CD4-positive, CD25-positive, alpha-beta regulatory T cell (primary cell): ENCODE measurements around the gene SLC30A2. TPM values are rescaled to one million over a fixed set of nuclear protein-coding genes. Genes with fewer than 3 reads are reported as not detected.

ENCODE experiments used
- ATAC-seq, 2 donors: fragments of 150-1000 bp; cut with Tn5 transposase; one replicate each; pipeline ENCODE4 v1.10.0; 2021; ENCODE audit warnings: low read depth in 2 of 2, moderate number of reproducible peaks in 2 of 2, moderate library complexity in 1 of 2
- DNase-seq, 3 donors: peaks; one replicate each; pipeline versions ENCODE4 v3.0.0 to v3.0.0-alpha.2; 2012 to 2022; ENCODE audit warnings: mixed read lengths in 1 of 3
- H3K27ac ChIP-seq: one replicate; pipeline ENCODE4 v1.7.0; 2013; ENCODE audit warnings: mild to moderate bottlenecking, low read length; ENCODE audit not compliant: insufficient read depth, poor library complexity, severe bottlenecking
- H3K27me3 ChIP-seq: one replicate; pipeline ENCODE4 v1.7.0; 2013; ENCODE audit warnings: low read length; ENCODE audit not compliant: control insufficient read depth, insufficient read depth
- H3K36me3 ChIP-seq: one replicate; pipeline ENCODE4 v1.7.0; 2013; ENCODE audit warnings: mild to moderate bottlenecking, low read length, moderate library complexity; ENCODE audit not compliant: control insufficient read depth, insufficient read depth
- H3K4me1 ChIP-seq: 2 replicates; pipeline ENCODE4 v1.7.0; 2013; ENCODE audit warnings: mild to moderate bottlenecking, low read length; ENCODE audit not compliant: insufficient read depth, control insufficient read depth, poor library complexity, severe bottlenecking
- H3K4me3 ChIP-seq: one replicate; pipeline ENCODE4 v1.7.0; 2013; ENCODE audit warnings: low read depth, mild to moderate bottlenecking, low read length, moderate library complexity
- H3K9me3 ChIP-seq, 2 experiments: 1 replicate in 1 of 2; 2 replicates in 1 of 2; pipeline ENCODE4 v1.7.0; 2013; ENCODE audit warnings: low read length in 2 of 2, mild to moderate bottlenecking in 1 of 2, moderate library complexity in 1 of 2; ENCODE audit not compliant: control insufficient read depth in 2 of 2
- H3K27ac Mint-ChIP-seq, 3 donors: one replicate each; pipeline ENCODE4 v1.8.0; 2020 to 2022; ENCODE audit warnings: mild to moderate bottlenecking in 3 of 3, mixed read lengths in 3 of 3, moderate library complexity in 2 of 3
- H3K27me3 Mint-ChIP-seq: one replicate; pipeline ENCODE4 v1.8.0; 2022; ENCODE audit warnings: mild to moderate bottlenecking, mixed read lengths
- H3K36me3 Mint-ChIP-seq: one replicate; pipeline ENCODE4 v1.8.0; 2020; ENCODE audit warnings: mixed read lengths
- H3K4me1 Mint-ChIP-seq, 4 donors: one replicate each; pipeline ENCODE4 v1.8.0; 2020 to 2022; ENCODE audit warnings: mixed read lengths in 4 of 4, mild to moderate bottlenecking in 1 of 4
- H3K4me3 Mint-ChIP-seq, 4 donors: one replicate each; pipeline ENCODE4 v1.8.0; 2020 to 2022; ENCODE audit warnings: mild to moderate bottlenecking in 4 of 4, mixed read lengths in 4 of 4, moderate library complexity in 3 of 4
- H3K9me3 Mint-ChIP-seq, 7 donors: one replicate each; pipeline ENCODE4 v1.8.0; 2020 to 2022; ENCODE audit warnings: mixed read lengths in 7 of 7, mild to moderate bottlenecking in 3 of 7, moderate library complexity in 2 of 7
- polyA plus RNA-seq, 4 donors: library from polyadenylated mRNA; unstranded; fragments of 300-500 nt; fragmentation: Illumina TruSeq; gene quantifications; one replicate each; pipeline ENCODE4 v1.2.3, GENCODE V29; 2021
- total RNA-seq: library from RNA; stranded (reverse); gene quantifications from one replicate; pipeline ENCODE4 v1.2.3, GENCODE V29; 2022

SLC30A2 gene
- total and polyA plus RNA-seq, 5 donors from 2014 or later, result 0.07 TPM; not detected in 4

- Mint-ChIP-seq H3K36me3 (no peaks in the 10 kb centered on the region), H3K27me3 (peaks cover 7% of the 10 kb centered on the region), H3K27ac (peak overlapping the region in 1 of 3 donors; percentile 80), H3K9me3 (no peaks in the 10 kb centered on the region), H3K4me1 (peaks cover 0 to 5% (median 1%) of the 10 kb centered on the region in 4 donors), H3K4me3 (no peak overlapping the region)
- H3K27ac ChIP-seq, result no peak overlapping the region
- H3K27me3 ChIP-seq, result no peaks in the 10 kb centered on the region
- no peaks in the 10 kb centered on the region for H3K4me1 ChIP-seq
- no peak overlapping the region for H3K4me3 ChIP-seq
- no peaks in the 10 kb centered on the region for H3K9me3 ChIP-seq
- no peaks in the 10 kb centered on the region for H3K36me3 ChIP-seq
- ATAC-seq, result no peak
- no peak for DNase-seq
Observed at GRCh38 chr1:26023009-26023408, 22.9 kb downstream of the SLC30A2 start.

- Mint-ChIP-seq H3K4me3 (no peak overlapping the region), H3K36me3 (no peaks in the 10 kb centered on the region), H3K27me3 (peaks cover 8% of the 10 kb centered on the region), H3K27ac (no peak overlapping the region), H3K9me3 (no peaks in the 10 kb centered on the region), H3K4me1 (peaks cover 0 to 5% (median 1%) of the 10 kb centered on the region in 4 donors)
- Histone ChIP-seq H3K4me1 (no peaks in the 10 kb centered on the region), H3K27me3 (no peaks in the 10 kb centered on the region), H3K9me3 (no peaks in the 10 kb centered on the region), H3K36me3 (no peaks in the 10 kb centered on the region), H3K4me3 (no peak overlapping the region), H3K27ac (no peak overlapping the region)
- ATAC-seq, result no peak
- DNase-seq, result no peak
Observed at GRCh38 chr1:26022404-26022779, 23.5 kb downstream of the SLC30A2 start.

DNA sequence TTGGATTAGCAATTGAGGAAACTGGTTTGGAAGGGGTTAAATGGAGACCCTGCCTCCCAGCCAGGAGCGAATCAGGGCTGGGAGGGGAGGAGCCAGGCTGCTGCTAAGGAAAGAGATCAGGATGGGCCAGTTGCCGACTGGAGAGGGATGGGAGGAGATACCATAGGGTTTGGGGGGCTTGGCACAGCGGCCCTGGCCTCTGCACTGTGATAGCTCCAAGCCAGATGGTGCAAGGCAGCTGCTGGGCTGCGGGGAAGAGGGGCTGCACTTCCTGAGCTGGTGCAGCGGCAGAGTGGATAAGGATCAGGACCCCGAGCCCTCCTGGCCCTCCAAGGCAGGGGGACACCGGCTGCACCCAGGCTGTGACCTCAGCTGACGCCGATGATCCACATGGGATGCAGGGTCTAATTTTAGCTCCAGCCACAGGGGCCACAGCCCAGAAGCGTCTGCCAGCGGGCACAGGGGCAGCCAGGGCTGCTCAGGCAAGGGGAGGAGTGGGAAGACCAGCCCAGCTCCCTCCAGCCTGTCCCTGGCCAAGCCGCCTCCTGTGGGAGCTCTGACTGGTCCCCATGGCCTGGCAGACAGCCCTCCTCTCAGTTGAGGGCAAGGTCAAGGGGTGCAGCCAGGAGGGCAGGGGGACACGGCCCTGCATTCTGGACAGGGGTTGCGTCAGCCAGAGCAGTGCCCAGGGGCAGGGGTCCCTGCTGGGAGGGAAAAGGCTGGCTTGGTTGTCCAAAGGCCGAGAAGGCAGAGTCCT is 24.1 kb downstream of the SLC30A2 start, which contains the start of gene EXTL1:
Gene EXTL1 (plus strand): TSS at position 129 of the 757 bp plus-strand sequence. CDS start 872 bp downstream, outside the sequence.
- Histone ChIP-seq H3K4me1 (no peaks in the 10 kb centered on the region), H3K4me3 (no peak within 1 kb of the TSS), H3K27me3 (no peaks in the 10 kb centered on the region), H3K36me3 (no peaks in the 10 kb centered on the region), H3K9me3 (no peaks in the 10 kb centered on the region), H3K27ac (no peak within 1 kb of the TSS)
- no peak for DNase-seq
- H3K27me3 Mint-ChIP-seq, result peaks cover 8% of the 10 kb centered on the region
- H3K27ac Mint-ChIP-seq, result no peak within 1 kb of the TSS
- no peaks in the 10 kb centered on the region for H3K36me3 Mint-ChIP-seq
- no peaks in the 10 kb centered on the region for H3K9me3 Mint-ChIP-seq
- ATAC-seq, result no peak
- no peak within 1 kb of the TSS for H3K4me3 Mint-ChIP-seq
- H3K4me1 Mint-ChIP-seq, result peaks cover 0 to 5% (median 1%) of the 10 kb centered on the region in 4 donors

DNA sequence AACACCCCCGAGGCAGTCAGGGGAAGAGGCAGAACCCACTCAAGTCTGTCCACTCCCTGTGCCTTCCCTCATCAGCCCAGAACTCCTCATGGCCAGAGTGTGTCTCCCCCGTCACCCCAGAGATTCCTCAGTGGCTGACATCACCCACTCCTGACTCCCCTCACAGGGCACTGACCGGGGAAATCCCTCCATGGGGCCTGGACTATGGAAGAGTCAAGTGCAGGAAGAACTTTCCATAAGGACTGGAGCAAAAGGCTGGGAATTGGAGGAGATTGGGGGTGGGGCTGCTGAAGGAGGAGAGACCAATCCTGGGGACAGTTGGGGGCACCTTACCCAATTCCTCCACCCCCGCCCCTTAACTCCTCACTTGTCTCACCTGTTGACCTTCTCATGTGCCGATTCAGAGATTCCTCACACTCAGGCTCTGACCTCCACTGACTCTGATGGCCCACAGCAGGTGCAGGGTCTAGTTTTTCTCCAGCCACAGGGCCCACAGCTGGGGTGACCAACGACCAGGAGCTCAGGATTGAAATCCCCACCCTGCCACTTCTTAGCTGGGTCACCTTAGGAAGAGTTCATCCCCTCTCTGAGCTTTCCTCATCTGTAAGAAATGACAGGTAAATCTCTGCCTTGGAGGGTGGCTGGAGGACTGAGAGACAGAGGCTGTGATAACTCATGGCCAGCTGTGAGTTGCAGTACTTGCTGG is 24.8 kb downstream of the SLC30A2 start:
- H3K9me3 Mint-ChIP-seq, result no peaks in the 10 kb centered on the region

DNA sequence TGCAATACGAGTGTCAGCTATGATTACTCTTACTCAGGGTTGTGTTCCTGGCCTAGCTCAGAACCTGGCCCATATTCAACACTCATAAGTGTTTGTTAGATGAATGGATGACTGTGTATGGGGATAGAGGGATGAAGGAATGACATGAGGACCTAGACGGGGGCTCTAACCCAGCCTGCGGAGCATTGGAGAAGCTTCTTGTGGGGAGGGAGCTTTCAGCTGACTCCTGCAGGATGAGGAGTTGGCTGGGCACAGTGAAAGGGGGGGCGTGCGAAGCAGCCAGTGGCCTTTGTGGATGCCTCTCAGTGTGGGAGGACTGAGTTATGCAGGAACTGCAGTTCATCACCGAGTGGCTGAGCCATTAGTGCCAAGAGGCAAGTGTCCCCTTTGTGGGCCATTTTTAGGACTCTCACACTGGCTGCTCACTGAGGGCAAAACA is 25.6 kb downstream of the SLC30A2 start:
- no peak overlapping the region for H3K27ac ChIP-seq
- H3K27me3 ChIP-seq, result no peaks in the 10 kb centered on the region
- ATAC-seq (no peak), DNase-seq (no peak)
- Mint-ChIP-seq H3K4me3 (no peak overlapping the region), H3K27ac (no peak overlapping the region), H3K9me3 (no peaks in the 10 kb centered on the region), H3K36me3 (no peaks in the 10 kb centered on the region), H3K4me1 (peaks cover 0 to 5% (median 1%) of the 10 kb centered on the region in 4 donors), H3K27me3 (peaks cover 8% of the 10 kb centered on the region)
- no peaks in the 10 kb centered on the region for H3K9me3 ChIP-seq
- no peaks in the 10 kb centered on the region for H3K4me1 ChIP-seq
- no peaks in the 10 kb centered on the region for H3K36me3 ChIP-seq
- H3K4me3 ChIP-seq, result no peak overlapping the region

More for the DNA sequence above, 24.8 kb downstream of the SLC30A2 start:
- Mint-ChIP-seq H3K27ac (no peak overlapping the region), H3K4me3 (no peak overlapping the region), H3K27me3 (peaks cover 8% of the 10 kb centered on the region), H3K4me1 (peaks cover 0 to 5% (median 1%) of the 10 kb centered on the region in 4 donors), H3K36me3 (no peaks in the 10 kb centered on the region)
- Histone ChIP-seq H3K4me1 (no peaks in the 10 kb centered on the region), H3K9me3 (no peaks in the 10 kb centered on the region), H3K36me3 (no peaks in the 10 kb centered on the region), H3K27me3 (no peaks in the 10 kb centered on the region), H3K4me3 (no peak overlapping the region), H3K27ac (no peak overlapping the region)
- ATAC-seq, result no peak
- no peak for DNase-seq

- ATAC-seq (no peak), DNase-seq (no peak)
- no peak overlapping the region for H3K27ac ChIP-seq
- Mint-ChIP-seq H3K27me3 (peaks cover 8% of the 10 kb centered on the region), H3K9me3 (no peaks in the 10 kb centered on the region), H3K4me3 (no peak overlapping the region), H3K27ac (peak overlapping the region in 2 of 3 donors; percentile 49 to 54), H3K36me3 (no peaks in the 10 kb centered on the region), H3K4me1 (peaks cover 0 to 5% (median 1%) of the 10 kb centered on the region in 4 donors)
- no peaks in the 10 kb centered on the region for H3K4me1 ChIP-seq
- H3K4me3 ChIP-seq, result no peak overlapping the region
- H3K36me3 ChIP-seq, result no peaks in the 10 kb centered on the region
- no peaks in the 10 kb centered on the region for H3K27me3 ChIP-seq
- H3K9me3 ChIP-seq, result no peaks in the 10 kb centered on the region
Observed at GRCh38 chr1:26019641-26020315, 26.1 kb downstream of the SLC30A2 start.

DNA sequence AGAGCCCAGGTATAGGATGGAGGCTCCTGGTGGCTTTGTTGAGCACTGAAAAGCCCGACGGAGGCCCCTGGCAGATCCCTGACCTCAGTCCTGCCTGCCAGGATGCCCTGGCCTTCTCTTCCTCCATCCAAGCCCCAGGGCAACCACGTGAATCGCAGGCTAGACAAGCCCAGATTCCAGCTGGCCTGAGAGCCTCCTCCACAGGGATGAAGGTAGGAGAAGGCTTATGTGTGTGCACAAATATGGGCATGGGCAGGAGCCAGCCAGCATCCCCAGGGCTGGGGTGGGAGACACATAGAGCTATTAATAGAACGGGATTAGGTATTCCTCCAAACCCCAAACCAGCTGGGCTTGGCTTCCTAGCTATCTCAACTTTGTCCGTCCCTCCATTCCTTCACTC is 28.3 kb downstream of the SLC30A2 start:
- Histone ChIP-seq H3K4me3 (no peak overlapping the region), H3K9me3 (no peaks in the 10 kb centered on the region), H3K27me3 (no peaks in the 10 kb centered on the region), H3K27ac (no peak overlapping the region), H3K36me3 (no peaks in the 10 kb centered on the region), H3K4me1 (no peaks in the 10 kb centered on the region)
- Mint-ChIP-seq H3K4me3 (no peak overlapping the region), H3K9me3 (no peaks in the 10 kb centered on the region), H3K27ac (no peak overlapping the region), H3K27me3 (peaks cover 8% of the 10 kb centered on the region), H3K36me3 (no peaks in the 10 kb centered on the region), H3K4me1 (peaks cover 0 to 5% (median 1%) of the 10 kb centered on the region in 4 donors)
- ATAC-seq (no peak), DNase-seq (no peak)
